Epithelial cell of umbilical artery (primary cell): Measurements from ENCODE around the gene ZBTB14. TPM values are rescaled to one million over a fixed set of nuclear protein-coding genes. Genes with fewer than 3 reads are reported as not detected.

Source experiments
- total RNA-seq: library from RNA; depleted of rRNA; stranded (reverse); fragments of >200 nt; gene quantifications from 2 replicates; pipeline ENCODE4 v1.2.3, GENCODE V29; 2014

The ZBTB14 gene, protein sequence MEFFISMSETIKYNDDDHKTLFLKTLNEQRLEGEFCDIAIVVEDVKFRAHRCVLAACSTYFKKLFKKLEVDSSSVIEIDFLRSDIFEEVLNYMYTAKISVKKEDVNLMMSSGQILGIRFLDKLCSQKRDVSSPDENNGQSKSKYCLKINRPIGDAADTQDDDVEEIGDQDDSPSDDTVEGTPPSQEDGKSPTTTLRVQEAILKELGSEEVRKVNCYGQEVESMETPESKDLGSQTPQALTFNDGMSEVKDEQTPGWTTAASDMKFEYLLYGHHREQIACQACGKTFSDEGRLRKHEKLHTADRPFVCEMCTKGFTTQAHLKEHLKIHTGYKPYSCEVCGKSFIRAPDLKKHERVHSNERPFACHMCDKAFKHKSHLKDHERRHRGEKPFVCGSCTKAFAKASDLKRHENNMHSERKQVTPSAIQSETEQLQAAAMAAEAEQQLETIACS
- total RNA-seq, result 12.0 and 14.3 TPM in 2 replicates

DNA sequence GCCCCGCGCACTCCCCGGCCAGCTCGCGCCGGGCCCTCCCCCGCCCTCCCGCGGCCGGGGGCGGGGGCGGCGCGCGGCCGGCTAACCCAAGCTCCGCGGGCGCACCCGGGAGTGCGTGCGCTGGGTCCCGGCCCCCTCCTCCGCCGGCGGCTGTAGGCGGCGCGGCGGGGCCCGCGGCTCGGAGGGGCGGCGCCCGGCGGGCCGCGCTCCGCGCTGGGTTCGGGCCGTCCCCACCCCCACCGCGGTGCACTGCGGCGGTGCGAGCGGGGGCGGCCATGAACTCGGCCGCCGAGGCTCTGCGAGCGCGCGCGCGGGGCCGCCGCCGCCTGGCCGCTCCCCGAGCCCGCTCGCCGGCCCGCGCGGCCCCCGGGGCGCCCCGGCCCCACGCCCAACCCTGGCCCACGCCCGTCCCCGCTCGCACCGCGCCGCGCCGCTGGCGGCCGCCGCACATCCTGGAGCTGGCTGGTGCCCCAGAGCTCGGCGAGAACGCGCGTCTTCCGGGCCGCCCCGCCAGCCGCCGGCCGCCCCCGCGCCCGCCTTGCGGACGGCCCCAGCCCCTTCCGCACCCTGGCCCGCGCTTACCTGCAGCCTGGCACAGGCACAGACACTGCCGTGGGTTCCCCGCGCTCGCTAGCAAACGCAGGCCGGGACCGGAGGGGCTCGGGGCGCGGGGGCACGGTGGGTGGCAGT, at the start of gene ZBTB14:
Gene ZBTB14, minus strand, starts transcription at position 496 of the 690 bp plus-strand sequence. CDS start 2,480 bp downstream, outside the sequence.

Other genes with a start within 250 kb of the ZBTB14 start
- gene AKAIN1, start 98.5 kb downstream of the ZBTB14 start, total RNA-seq, result not detected in 2 replicates
- 159 and 169 TPM in 2 replicates for gene EPB41L3, start 248.3 kb upstream of the ZBTB14 start, total RNA-seq